ENCODE data around the gene KRTAP2-4.
"Not testable (repeated sequence)": the region's sequence is repeated elsewhere in the genome, so short reads cannot be mapped to it uniquely, and the experiment has no call there.

DNA sequence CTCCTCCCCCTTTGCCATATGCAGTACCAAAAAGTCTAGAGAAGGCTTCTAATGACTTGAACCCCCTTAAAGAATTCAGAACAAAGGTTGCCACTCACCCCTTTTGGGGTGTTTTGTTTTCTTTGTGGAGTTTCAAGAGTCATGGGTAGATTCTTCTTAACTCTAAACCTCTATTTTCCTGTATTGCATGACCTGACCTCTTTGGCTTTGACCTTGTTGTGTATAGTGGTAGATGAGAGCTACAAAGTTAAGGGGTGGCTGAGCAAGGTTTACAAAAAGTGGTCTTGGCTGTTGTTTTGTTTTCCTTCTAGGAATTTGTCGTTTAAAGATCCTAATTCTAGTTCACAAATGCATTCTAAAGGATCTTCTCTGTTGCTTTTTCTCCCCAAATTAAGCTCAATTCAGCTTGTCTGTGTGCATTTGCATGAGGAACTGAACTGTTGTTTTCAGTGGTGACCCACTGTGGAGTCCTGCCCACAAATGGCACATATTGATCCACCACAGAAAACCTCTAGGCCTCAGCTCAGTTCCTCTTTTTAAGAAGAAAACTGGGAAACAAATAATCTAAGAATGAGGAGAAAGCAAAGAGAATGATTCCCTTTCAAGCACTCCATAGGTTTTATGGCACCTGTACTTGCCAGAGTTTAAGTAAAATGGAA is 43.2 kb upstream of the KRTAP2-4 start:
- TF ChIP-seq, protein P1, sequence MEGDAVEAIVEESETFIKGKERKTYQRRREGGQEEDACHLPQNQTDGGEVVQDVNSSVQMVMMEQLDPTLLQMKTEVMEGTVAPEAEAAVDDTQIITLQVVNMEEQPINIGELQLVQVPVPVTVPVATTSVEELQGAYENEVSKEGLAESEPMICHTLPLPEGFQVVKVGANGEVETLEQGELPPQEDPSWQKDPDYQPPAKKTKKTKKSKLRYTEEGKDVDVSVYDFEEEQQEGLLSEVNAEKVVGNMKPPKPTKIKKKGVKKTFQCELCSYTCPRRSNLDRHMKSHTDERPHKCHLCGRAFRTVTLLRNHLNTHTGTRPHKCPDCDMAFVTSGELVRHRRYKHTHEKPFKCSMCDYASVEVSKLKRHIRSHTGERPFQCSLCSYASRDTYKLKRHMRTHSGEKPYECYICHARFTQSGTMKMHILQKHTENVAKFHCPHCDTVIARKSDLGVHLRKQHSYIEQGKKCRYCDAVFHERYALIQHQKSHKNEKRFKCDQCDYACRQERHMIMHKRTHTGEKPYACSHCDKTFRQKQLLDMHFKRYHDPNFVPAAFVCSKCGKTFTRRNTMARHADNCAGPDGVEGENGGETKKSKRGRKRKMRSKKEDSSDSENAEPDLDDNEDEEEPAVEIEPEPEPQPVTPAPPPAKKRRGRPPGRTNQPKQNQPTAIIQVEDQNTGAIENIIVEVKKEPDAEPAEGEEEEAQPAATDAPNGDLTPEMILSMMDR (IDR thresholded peaks at IDR 0.05; ENCODE audit: low read depth, low read length, poor library complexity, severe bottlenecking), result not testable (repeated sequence)
- not testable (repeated sequence) for TF ChIP-seq EZH2phosphoT487 (IDR thresholded peaks at IDR 0.05; ENCODE audit: borderline replicate concordance, low read length)
